CD4-positive, alpha-beta T cell treated with Interleukin-17A for 4 hours (primary cell): ENCODE measurements around the gene NELL1.
"Not testable (repeated sequence)": the region's sequence is repeated elsewhere in the genome, so short reads cannot be mapped to it uniquely, and the experiment has no call there.

Experiments
- DNase-seq: peaks from one replicate; pipeline ENCODE4 v3.0.0-alpha.2; 2020; ENCODE audit warnings: mixed read lengths

NELL1 gene

GRCh38 chr11:21122523-21122922 lies 453.1 kb downstream of the NELL1 start:
- DNase-seq: no peak

- DNase-seq: no peak
These were observed 462.8 kb downstream of the NELL1 start for GRCh38 chr11:21132146-21132720.

DNA sequence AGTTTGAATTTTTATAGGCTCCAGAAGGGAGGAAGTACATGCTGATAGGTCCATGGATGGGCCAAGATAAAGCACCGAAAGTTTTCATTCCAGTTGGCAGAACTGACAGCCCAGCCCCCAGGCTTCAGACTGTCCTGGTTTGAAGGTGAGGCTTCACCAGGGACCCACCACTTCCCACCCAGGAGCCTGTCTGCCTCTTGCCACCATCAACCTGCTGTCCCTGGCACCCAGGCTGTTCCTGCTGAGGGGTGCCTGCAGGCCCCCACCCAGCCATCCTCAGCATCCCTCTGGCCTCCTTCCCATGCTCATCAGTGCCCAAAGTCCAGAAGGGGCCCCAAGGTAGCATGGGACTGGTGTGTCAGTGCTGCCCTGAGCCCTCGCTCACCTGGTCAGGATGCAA lies 463.9 kb downstream of the NELL1 start:
- no peak for DNase-seq

- DNase-seq: no peak
These were observed 464.3 kb downstream of the NELL1 start for GRCh38 chr11:21133722-21134121.

GRCh38 chr11:21137803-21138202 lies 468.4 kb downstream of the NELL1 start:
- DNase-seq: no peak

DNA sequence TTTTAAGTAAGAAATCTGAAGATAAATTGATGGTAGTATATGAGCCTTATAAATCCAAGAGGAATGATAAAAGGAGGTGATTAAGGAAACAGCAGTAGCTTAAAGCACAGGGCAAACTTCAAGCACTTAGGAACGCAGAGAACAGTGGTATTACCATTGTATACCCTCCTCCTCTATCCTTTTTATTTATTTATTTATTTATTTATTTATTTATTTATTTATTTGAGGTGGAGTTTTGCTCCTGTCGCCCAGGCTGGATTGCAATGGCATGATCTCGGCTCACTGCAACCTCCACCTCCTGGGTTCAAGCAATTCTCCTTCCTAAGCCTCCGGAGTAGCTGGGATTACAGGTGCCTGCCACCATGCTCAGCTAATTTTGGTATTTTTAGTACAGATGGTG lies 472.2 kb downstream of the NELL1 start:
- DNase-seq: not testable (repeated sequence)

GRCh38 chr11:21142007-21142406 lies 472.6 kb downstream of the NELL1 start:
- DNase-seq: no peak

- DNase-seq: no peak
These were observed 475.1 kb downstream of the NELL1 start for GRCh38 chr11:21144531-21144930.

DNA sequence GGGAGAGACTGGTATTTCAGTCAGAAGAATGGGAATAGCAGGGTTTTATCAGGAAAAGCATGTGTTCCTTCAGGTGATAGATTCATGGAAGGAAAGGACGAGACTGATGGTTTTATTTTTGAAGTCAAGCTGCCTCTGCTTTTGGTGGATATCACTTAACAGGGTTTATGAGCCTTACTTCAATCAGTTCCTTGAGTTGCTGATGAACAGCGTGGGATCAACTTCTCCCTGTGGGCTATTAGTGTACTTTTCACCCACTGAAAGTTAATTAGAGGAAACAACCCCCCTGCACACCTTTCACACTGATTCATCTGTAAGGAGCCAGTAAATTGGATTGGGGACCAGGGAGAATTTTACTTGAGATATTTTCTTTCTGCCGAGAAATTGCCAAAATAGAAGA lies 479.0 kb downstream of the NELL1 start:
- no peak for DNase-seq

DNA sequence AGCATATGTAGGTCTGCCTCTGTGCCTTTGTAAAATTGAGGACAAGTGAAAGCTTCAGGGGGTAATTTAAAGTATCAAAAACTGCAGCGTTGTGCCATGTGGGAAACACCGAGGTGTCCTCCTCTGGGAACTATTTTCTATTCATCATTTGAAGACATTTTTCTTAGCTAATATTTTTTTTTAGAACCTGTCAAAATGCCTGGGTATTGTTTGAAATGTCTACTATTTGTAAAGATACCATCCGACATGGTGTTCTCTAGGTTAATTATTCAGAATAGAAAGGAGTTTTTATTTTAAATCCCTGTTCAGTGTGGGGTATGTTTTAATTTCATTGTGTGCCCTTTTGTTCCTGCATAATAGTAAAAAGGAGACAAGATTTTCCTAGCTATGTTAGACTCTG lies 490.8 kb downstream of the NELL1 start:
- no peak for DNase-seq

DNA sequence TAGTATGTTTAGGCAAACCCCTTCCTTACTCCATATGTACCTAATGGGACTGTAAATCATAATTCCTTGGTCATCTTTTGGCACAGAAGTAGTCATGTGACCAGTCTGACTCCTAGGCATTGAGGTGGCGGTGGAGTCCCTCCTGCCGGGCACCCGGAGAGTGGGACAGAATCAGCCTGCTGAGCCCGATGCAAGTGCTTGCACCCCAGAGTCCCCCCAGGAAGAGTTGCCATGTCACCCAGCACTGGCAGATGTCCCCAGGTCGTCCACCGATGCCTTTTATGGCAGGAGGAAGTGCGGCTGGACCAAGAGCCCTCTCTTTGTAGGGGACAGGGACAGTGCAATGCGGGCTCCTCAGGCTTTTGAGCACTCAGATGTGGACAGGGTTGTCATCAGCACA lies 500.3 kb downstream of the NELL1 start:
- no peak for DNase-seq

- DNase-seq: no peak
These were observed 504.1 kb downstream of the NELL1 start for GRCh38 chr11:21173476-21173875.

DNA sequence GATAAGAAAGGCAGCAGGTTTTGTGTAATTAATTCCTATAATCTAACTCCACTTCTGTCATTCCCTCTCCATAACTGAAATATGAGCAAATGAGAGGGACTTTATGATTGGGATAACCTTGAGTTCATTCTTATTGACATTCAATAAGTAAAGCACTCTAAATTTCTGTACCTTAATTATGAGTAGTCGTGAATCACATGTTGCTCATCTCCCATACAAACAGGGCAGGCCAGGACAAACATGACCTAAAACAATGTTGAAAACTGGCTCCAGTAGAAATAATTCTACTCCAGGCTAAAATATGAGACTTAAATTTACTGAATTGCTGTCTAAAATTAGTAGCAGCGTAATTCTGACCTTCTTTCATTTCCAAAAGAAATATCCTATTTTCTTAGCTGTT lies 505.4 kb downstream of the NELL1 start:
- DNase-seq: no peak

DNA sequence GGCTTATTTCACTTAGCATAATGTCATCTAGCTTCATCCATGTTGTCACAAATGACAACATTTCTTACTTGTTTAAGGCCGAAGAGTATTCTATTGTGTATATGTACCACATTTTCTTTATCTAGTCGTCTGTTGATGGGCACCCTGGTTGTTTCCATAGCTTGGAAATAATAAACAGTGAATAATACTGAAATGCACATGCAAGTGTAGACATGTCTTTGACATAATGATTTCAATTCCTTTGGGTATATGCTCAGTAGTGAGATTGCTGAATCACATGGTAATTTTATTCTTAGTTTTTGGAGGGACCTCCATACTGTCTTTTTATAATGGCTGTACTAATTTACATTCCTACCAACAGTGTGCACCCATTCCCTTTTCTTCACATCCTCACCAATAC lies 508.0 kb downstream of the NELL1 start:
- DNase-seq: no peak

DNA sequence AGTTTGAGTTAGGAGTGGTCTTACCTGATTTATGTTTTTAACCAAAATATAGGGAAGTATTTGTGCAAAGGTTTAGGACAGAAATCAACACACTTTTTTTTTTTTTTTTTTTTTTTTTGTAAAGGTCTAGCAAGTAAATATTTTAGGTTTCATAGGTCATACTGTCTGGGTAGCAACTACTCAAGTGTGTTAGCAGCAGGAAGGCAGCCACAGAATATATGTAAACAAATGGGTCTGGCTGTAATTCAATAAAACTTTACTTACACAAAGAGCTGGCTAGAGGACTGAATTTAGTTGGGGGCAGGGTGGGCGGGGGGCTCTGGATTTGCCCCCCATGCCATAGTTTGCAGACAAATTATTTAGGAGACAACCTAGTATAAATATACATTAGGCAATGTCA lies 510.4 kb downstream of the NELL1 start:
- DNase-seq: no peak

DNA sequence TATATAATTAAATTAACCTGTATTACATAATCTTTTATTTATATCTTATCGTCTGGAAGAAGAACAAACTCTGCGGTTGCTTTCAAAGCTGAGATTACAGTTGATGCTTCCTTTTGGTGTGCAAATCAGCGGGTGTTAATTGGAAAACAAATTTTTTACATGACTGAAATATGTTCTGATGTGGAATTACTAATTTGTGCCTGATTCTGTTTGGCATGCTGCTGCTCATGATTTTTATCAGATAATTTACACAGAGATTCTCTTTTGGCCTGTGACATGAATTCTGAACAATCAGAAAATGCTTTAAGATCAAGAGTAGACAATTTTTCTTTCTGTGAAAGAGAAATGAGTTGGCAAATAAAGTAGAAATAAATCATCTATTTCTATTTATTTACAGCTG lies 510.8 kb downstream of the NELL1 start:
- DNase-seq: no peak

DNA sequence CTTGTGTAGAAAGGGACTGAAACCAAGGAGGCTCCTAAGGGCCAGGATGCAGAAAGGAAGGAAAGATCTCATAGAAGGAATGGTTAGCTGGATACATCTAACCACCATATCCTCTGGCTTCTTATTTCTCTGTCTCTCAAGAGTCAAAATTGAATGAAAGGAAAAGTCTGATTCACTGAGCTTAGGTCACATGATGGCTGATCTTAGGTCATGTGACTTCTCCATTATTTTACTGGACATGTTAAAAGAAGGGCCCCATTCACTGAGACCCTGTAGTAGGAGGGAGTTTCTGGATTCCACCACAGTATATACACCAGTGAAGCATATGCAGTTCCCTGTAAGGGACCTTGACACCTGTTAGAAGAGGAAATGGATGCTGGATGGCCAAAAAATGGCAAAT lies 516.6 kb downstream of the NELL1 start:
- no peak for DNase-seq

GRCh38 chr11:21190181-21190580 lies 520.8 kb downstream of the NELL1 start:
- DNase-seq: no peak

DNA sequence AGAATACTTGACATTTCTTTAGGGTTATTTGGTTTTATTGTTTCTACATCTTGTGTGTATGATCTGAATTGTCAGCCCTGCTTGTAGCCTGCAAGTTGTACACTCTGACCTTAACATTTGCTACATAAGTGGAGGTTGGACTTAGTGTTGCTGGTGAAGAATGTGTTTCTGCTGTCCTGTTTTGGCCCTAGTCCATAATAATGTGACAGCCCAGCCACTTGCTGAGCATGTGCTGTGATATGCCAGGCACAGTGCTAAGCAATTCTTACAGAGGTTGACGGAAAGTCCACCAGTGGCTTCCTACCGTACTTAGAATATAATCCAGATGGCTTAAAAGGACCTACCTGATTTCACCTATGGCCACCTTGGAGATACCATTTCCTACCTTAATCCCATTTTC lies 526.6 kb downstream of the NELL1 start:
- DNase-seq: no peak

DNA sequence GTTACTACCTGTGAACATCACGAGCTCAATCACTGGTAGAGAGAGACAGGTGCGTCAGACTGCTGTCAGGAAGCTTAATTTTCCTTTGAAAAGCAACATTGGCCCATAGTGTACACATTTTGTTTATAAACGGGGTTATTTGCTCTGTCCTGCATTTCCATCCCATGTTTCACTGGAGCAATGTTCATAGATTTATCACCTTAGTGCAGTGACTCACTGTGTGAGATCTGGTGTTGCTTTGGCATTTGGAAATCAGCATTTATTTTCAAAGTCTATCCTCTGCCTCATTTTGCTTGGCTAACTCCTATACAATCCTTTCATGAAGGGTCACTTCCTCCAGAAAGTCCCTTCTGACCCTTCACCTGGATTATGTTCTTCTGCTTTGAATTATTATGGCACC lies 529.1 kb downstream of the NELL1 start:
- no peak for DNase-seq

DNA sequence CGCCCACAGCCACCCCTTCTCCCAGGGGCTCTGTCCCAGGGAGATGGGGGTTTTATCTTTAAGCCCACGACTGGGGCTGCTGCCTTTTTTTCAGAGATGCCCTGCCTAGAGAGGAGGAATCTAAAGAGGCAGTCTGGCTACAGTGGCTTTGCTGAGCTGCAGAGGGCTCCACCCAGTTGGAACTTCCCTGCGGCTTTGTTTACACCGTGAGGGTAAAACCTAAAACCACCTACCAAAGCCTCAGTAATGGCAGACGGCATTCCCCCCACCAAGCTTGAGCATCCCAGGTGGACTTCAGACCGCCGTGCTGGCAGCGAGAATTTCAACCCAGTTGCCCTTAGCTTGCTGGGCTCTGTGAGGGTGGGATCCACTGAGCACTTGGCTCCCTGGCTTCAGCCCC lies 535.8 kb downstream of the NELL1 start:
- DNase-seq: no peak

- DNase-seq: no peak
These were observed 556.5 kb downstream of the NELL1 start for GRCh38 chr11:21225860-21226259.

GRCh38 chr11:21229224-21229623 lies 559.8 kb downstream of the NELL1 start:
- DNase-seq: no peak

DNA sequence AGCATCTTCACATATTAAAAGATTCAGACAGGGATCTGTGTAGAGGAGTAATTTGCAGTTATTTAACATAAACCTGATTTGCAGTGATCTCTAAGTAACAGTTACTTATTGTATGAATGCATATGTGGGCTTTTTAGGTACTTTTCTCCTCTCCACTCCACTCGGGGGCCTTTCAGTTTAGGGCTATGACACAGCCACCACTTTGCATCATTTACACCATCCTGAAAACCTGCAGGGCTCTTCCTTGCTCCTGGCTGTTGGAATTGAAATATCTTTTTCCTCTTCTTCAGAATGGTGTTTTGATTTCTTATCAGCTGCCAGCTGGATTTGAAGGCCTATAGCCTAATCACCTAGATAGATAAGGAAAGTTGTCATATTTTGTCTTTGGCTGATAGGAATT lies 580.8 kb downstream of the NELL1 start:
- DNase-seq: no peak

DNA sequence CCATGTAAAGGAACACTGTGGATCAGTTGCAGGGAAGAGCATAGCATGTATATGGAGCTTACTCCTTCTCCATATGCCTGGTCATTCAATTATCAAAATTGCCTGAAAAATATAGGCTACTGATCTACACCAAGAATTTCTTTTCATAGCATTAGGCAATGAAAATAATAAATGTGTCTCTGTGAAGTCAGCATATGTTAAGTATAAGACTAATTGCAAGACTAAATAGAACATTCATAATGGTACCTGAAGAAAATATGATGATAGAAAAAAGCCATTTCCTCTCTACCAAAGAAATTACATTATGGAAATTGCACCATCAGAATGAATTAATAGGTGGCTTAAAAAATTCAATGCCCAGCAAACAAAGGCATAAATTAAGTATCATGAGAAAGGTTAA lies 584.7 kb downstream of the NELL1 start:
- no peak for DNase-seq

GRCh38 chr11:21254790-21255189 lies 585.4 kb downstream of the NELL1 start:
- DNase-seq: no peak
